HUES48 (cell line): ENCODE data around the gene VAV3.

ENCODE experiments used
- H3K27ac ChIP-seq: one replicate; pipeline ENCODE4 v1.7.0; 2013; ENCODE audit warnings: low read depth, low read length, inconsistent platforms
- H3K27me3 ChIP-seq: 2 replicates; pipeline ENCODE4 v1.6.1; 2013; ENCODE audit warnings: mild to moderate bottlenecking, low read length; ENCODE audit not compliant: control insufficient read depth, insufficient read depth
- H3K36me3 ChIP-seq: 2 replicates; pipeline ENCODE4 v1.6.1; 2013; ENCODE audit warnings: low read length; ENCODE audit not compliant: control insufficient read depth, insufficient read depth
- H3K4me1 ChIP-seq: 2 replicates; pipeline ENCODE4 v1.6.1; 2013; ENCODE audit warnings: mild to moderate bottlenecking, low read length; ENCODE audit not compliant: control insufficient read depth, insufficient read depth
- H3K4me3 ChIP-seq: 2 replicates; pipeline ENCODE4 v1.5.1; 2013; ENCODE audit warnings: mild to moderate bottlenecking, low read depth, low read length
- H3K9ac ChIP-seq: 2 replicates; pipeline ENCODE4 v1.6.1; 2013; ENCODE audit warnings: mild to moderate bottlenecking, low read depth, low read length, moderate library complexity
- H3K9me3 ChIP-seq: 2 replicates; pipeline ENCODE4 v1.6.1; 2013; ENCODE audit warnings: low read length; ENCODE audit not compliant: control insufficient read depth, insufficient read depth

The VAV3 gene

GRCh38 chr1:107535091-107535490, 429.9 kb downstream of the VAV3 start:
- Histone ChIP-seq H3K36me3 (no peaks in the 10 kb centered on the region), H3K4me1 (no peaks in the 10 kb centered on the region), H3K4me3 (no peak overlapping the region), H3K27me3 (no peaks in the 10 kb centered on the region), H3K9ac (no peak overlapping the region), H3K27ac (no peak overlapping the region), H3K9me3 (no peaks in the 10 kb centered on the region)

GRCh38 chr1:107534632-107535031, 430.3 kb downstream of the VAV3 start:
- Histone ChIP-seq H3K9ac (no peak overlapping the region), H3K9me3 (no peaks in the 10 kb centered on the region), H3K4me3 (no peak overlapping the region), H3K27me3 (no peaks in the 10 kb centered on the region), H3K36me3 (no peaks in the 10 kb centered on the region), H3K4me1 (no peaks in the 10 kb centered on the region), H3K27ac (no peak overlapping the region)

GRCh38 chr1:107533436-107533835, 431.5 kb downstream of the VAV3 start:
- Histone ChIP-seq H3K9ac (no peak overlapping the region), H3K36me3 (no peaks in the 10 kb centered on the region), H3K27ac (no peak overlapping the region), H3K9me3 (no peaks in the 10 kb centered on the region), H3K4me3 (no peak overlapping the region), H3K4me1 (0 out of 2 replicates have a peak, but pooled peaks cover 3% of the 10 kb centered on the region), H3K27me3 (no peaks in the 10 kb centered on the region)

GRCh38 chr1:107532318-107532717, 432.7 kb downstream of the VAV3 start:
- Histone ChIP-seq H3K4me3 (no peak overlapping the region), H3K36me3 (no peaks in the 10 kb centered on the region), H3K27me3 (no peaks in the 10 kb centered on the region), H3K9me3 (no peaks in the 10 kb centered on the region), H3K4me1 (0 out of 2 replicates have a peak, but pooled peaks cover 3% of the 10 kb centered on the region), H3K27ac (no peak overlapping the region), H3K9ac (no peak overlapping the region)

GRCh38 chr1:107531065-107531908, 433.7 kb downstream of the VAV3 start:
- Histone ChIP-seq H3K27me3 (no peaks in the 10 kb centered on the region), H3K4me3 (no peak overlapping the region), H3K9me3 (no peaks in the 10 kb centered on the region), H3K36me3 (no peaks in the 10 kb centered on the region), H3K4me1 (0 out of 2 replicates have a peak, but pooled peaks cover 3% of the 10 kb centered on the region), H3K27ac (no peak overlapping the region), H3K9ac (no peak overlapping the region)

GRCh38 chr1:107530543-107530942, 434.4 kb downstream of the VAV3 start:
- Histone ChIP-seq H3K9ac (no peak overlapping the region), H3K4me1 (peaks cover 4% of the 10 kb centered on the region; the same call in 1 of the 2 replicates), H3K27me3 (no peaks in the 10 kb centered on the region), H3K36me3 (no peaks in the 10 kb centered on the region), H3K27ac (no peak overlapping the region), H3K9me3 (no peaks in the 10 kb centered on the region), H3K4me3 (no peak overlapping the region)

- H3K27ac ChIP-seq, result no peak overlapping the region
- H3K27me3 ChIP-seq, result no peaks in the 10 kb centered on the region
- H3K4me3 ChIP-seq, result no peak overlapping the region
- no peaks in the 10 kb centered on the region for H3K9me3 ChIP-seq
- H3K36me3 ChIP-seq, result no peaks in the 10 kb centered on the region
- H3K4me1 ChIP-seq, result peaks cover 13% of the 10 kb centered on the region; the same call in 1 of the 2 replicates
- no peak overlapping the region for H3K9ac ChIP-seq
Measured at GRCh38 chr1:107529511-107530149, 435.4 kb downstream of the VAV3 start.

GRCh38 chr1:107526524-107527198, 438.3 kb downstream of the VAV3 start:
- H3K27me3 ChIP-seq, result no peaks in the 10 kb centered on the region
- H3K36me3 ChIP-seq, result no peaks in the 10 kb centered on the region
- H3K4me3 ChIP-seq, result no peak overlapping the region
- no peak overlapping the region for H3K9ac ChIP-seq
- no peak overlapping the region for H3K27ac ChIP-seq
- peaks cover 24% of the 10 kb centered on the region for H3K4me1 ChIP-seq
- no peaks in the 10 kb centered on the region for H3K9me3 ChIP-seq

- Histone ChIP-seq H3K4me3 (no peak overlapping the region), H3K4me1 (peaks cover 24% of the 10 kb centered on the region), H3K9ac (no peak overlapping the region), H3K27ac (no peak overlapping the region), H3K36me3 (no peaks in the 10 kb centered on the region), H3K27me3 (no peaks in the 10 kb centered on the region), H3K9me3 (no peaks in the 10 kb centered on the region)
Measured at GRCh38 chr1:107525961-107526360, 439.0 kb downstream of the VAV3 start.

- no peaks in the 10 kb centered on the region for H3K36me3 ChIP-seq
- no peak overlapping the region for H3K27ac ChIP-seq
- no peak overlapping the region for H3K4me3 ChIP-seq
- H3K4me1 ChIP-seq, result peaks cover 24% of the 10 kb centered on the region
- no peaks in the 10 kb centered on the region for H3K9me3 ChIP-seq
- H3K27me3 ChIP-seq, result no peaks in the 10 kb centered on the region
- H3K9ac ChIP-seq, result no peak overlapping the region
Measured at GRCh38 chr1:107525145-107525544, 439.8 kb downstream of the VAV3 start.

- Histone ChIP-seq H3K36me3 (no peaks in the 10 kb centered on the region), H3K27me3 (no peaks in the 10 kb centered on the region), H3K9me3 (no peaks in the 10 kb centered on the region), H3K4me3 (no peak overlapping the region), H3K27ac (no peak overlapping the region), H3K4me1 (peaks cover 22% of the 10 kb centered on the region), H3K9ac (no peak overlapping the region)
Measured at GRCh38 chr1:107524301-107524700, 440.7 kb downstream of the VAV3 start.
